CD4-positive, CD25-positive, alpha-beta regulatory T cell (primary cell): ENCODE data around the gene GRIK5. TPM values are rescaled to one million over a fixed set of nuclear protein-coding genes. Genes with fewer than 3 reads are reported as not detected.

Source experiments
- ATAC-seq, 2 donors: fragments of 150-1000 bp; cut with Tn5 transposase; one replicate each; pipeline ENCODE4 v1.10.0; 2021; ENCODE audit warnings: low read depth in 2 of 2, moderate number of reproducible peaks in 2 of 2, moderate library complexity in 1 of 2
- DNase-seq, 3 donors: peaks; one replicate each; pipeline versions ENCODE4 v3.0.0 to v3.0.0-alpha.2; 2012 to 2022; ENCODE audit warnings: mixed read lengths in 1 of 3
- H3K27ac ChIP-seq: one replicate; pipeline ENCODE4 v1.7.0; 2013; ENCODE audit warnings: mild to moderate bottlenecking, low read length; ENCODE audit not compliant: insufficient read depth, poor library complexity, severe bottlenecking
- H3K27me3 ChIP-seq: one replicate; pipeline ENCODE4 v1.7.0; 2013; ENCODE audit warnings: low read length; ENCODE audit not compliant: control insufficient read depth, insufficient read depth
- H3K36me3 ChIP-seq: one replicate; pipeline ENCODE4 v1.7.0; 2013; ENCODE audit warnings: mild to moderate bottlenecking, low read length, moderate library complexity; ENCODE audit not compliant: control insufficient read depth, insufficient read depth
- H3K4me1 ChIP-seq: 2 replicates; pipeline ENCODE4 v1.7.0; 2013; ENCODE audit warnings: mild to moderate bottlenecking, low read length; ENCODE audit not compliant: insufficient read depth, control insufficient read depth, poor library complexity, severe bottlenecking
- H3K4me3 ChIP-seq: one replicate; pipeline ENCODE4 v1.7.0; 2013; ENCODE audit warnings: low read depth, mild to moderate bottlenecking, low read length, moderate library complexity
- H3K9me3 ChIP-seq, 2 experiments: 1 replicate in 1 of 2; 2 replicates in 1 of 2; pipeline ENCODE4 v1.7.0; 2013; ENCODE audit warnings: low read length in 2 of 2, mild to moderate bottlenecking in 1 of 2, moderate library complexity in 1 of 2; ENCODE audit not compliant: control insufficient read depth in 2 of 2
- H3K27ac Mint-ChIP-seq, 3 donors: one replicate each; pipeline ENCODE4 v1.8.0; 2020 to 2022; ENCODE audit warnings: mild to moderate bottlenecking in 3 of 3, mixed read lengths in 3 of 3, moderate library complexity in 2 of 3
- H3K27me3 Mint-ChIP-seq: one replicate; pipeline ENCODE4 v1.8.0; 2022; ENCODE audit warnings: mild to moderate bottlenecking, mixed read lengths
- H3K36me3 Mint-ChIP-seq: one replicate; pipeline ENCODE4 v1.8.0; 2020; ENCODE audit warnings: mixed read lengths
- H3K4me1 Mint-ChIP-seq, 4 donors: one replicate each; pipeline ENCODE4 v1.8.0; 2020 to 2022; ENCODE audit warnings: mixed read lengths in 4 of 4, mild to moderate bottlenecking in 1 of 4
- H3K4me3 Mint-ChIP-seq, 4 donors: one replicate each; pipeline ENCODE4 v1.8.0; 2020 to 2022; ENCODE audit warnings: mild to moderate bottlenecking in 4 of 4, mixed read lengths in 4 of 4, moderate library complexity in 3 of 4
- H3K9me3 Mint-ChIP-seq, 7 donors: one replicate each; pipeline ENCODE4 v1.8.0; 2020 to 2022; ENCODE audit warnings: mixed read lengths in 7 of 7, mild to moderate bottlenecking in 3 of 7, moderate library complexity in 2 of 7
- polyA plus RNA-seq, 4 donors: library from polyadenylated mRNA; unstranded; fragments of 300-500 nt; fragmentation: Illumina TruSeq; gene quantifications; one replicate each; pipeline ENCODE4 v1.2.3, GENCODE V29; 2021
- total RNA-seq: library from RNA; stranded (reverse); gene quantifications from one replicate; pipeline ENCODE4 v1.2.3, GENCODE V29; 2022

Gene GRIK5
- total and polyA plus RNA-seq, 5 donors from 2014 or later: 0.06 to 0.52 TPM; not detected in 3

- H3K27ac ChIP-seq: no peak overlapping the region
- Mint-ChIP-seq H3K27me3 (no peaks in the 10 kb centered on the region), H3K4me1 (peaks cover 5 to 23% (median 12%) of the 10 kb centered on the region in 4 donors), H3K27ac (peak overlapping the region in 2 of 3 donors; percentile 69 to 82), H3K9me3 (no peaks in the 10 kb centered on the region), H3K4me3 (peak overlapping the region; percentile 85 to 95 (median 92)), H3K36me3 (peaks cover 6% of the 10 kb centered on the region)
- DNase-seq (no peak), ATAC-seq (no peak)
- H3K9me3 ChIP-seq: no peaks in the 10 kb centered on the region
- no peak overlapping the region for H3K4me3 ChIP-seq
- H3K27me3 ChIP-seq: no peaks in the 10 kb centered on the region
- peaks cover 15% of the 10 kb centered on the region for H3K4me1 ChIP-seq
- H3K36me3 ChIP-seq: no peaks in the 10 kb centered on the region
Observed at GRCh38 chr19:41957161-41957837, 112.7 kb downstream of the GRIK5 start.

- DNase-seq: no peak
- no peak overlapping the region for H3K4me3 ChIP-seq
- ATAC-seq: no peak
- H3K27ac Mint-ChIP-seq: no peak overlapping the region
- H3K9me3 ChIP-seq: no peaks in the 10 kb centered on the region
- H3K9me3 Mint-ChIP-seq: no peaks in the 10 kb centered on the region
- no peaks in the 10 kb centered on the region for H3K27me3 ChIP-seq
- H3K4me1 Mint-ChIP-seq: peaks cover 5 to 25% (median 14%) of the 10 kb centered on the region in 4 donors
- no peak overlapping the region for H3K27ac ChIP-seq
- peaks cover 18% of the 10 kb centered on the region for H3K4me1 ChIP-seq
- H3K36me3 ChIP-seq: no peaks in the 10 kb centered on the region
- peak overlapping the region in 3 of 4 donors; percentile 21 to 62 (median 58) for H3K4me3 Mint-ChIP-seq
- peaks cover 6% of the 10 kb centered on the region for H3K36me3 Mint-ChIP-seq
- no peaks in the 10 kb centered on the region for H3K27me3 Mint-ChIP-seq
Observed at GRCh38 chr19:41956621-41957020, 113.4 kb downstream of the GRIK5 start.

- Mint-ChIP-seq H3K4me1 (peaks cover 5 to 30% (median 18%) of the 10 kb centered on the region in 4 donors), H3K27ac (no peak overlapping the region)
- H3K4me3 ChIP-seq: no peak overlapping the region
Observed at GRCh38 chr19:41955521-41955920, 114.5 kb downstream of the GRIK5 start.

GRCh38 chr19:41951686-41952172, 118.3 kb downstream of the GRIK5 start:
- H3K27ac ChIP-seq: no peak overlapping the region
- peak; percentile 84 to 86 for ATAC-seq
- peaks cover 0 to 2% (median 0%) of the 10 kb centered on the region in 7 donors for H3K9me3 Mint-ChIP-seq

More at GRCh38 chr19:41955521-41955920, 114.5 kb downstream of the GRIK5 start:
- peaks cover 22% of the 10 kb centered on the region for H3K4me1 ChIP-seq
- DNase-seq (no peak), ATAC-seq (no peak)
- no peaks in the 10 kb centered on the region for H3K36me3 ChIP-seq
- H3K9me3 ChIP-seq: no peaks in the 10 kb centered on the region
- Mint-ChIP-seq H3K4me3 (peak overlapping the region in 2 of 4 donors; percentile 38 to 58), H3K27me3 (no peaks in the 10 kb centered on the region), H3K36me3 (peaks cover 6% of the 10 kb centered on the region), H3K9me3 (no peaks in the 10 kb centered on the region)
- no peaks in the 10 kb centered on the region for H3K27me3 ChIP-seq
- H3K27ac ChIP-seq: no peak overlapping the region

More at GRCh38 chr19:41951686-41952172, 118.3 kb downstream of the GRIK5 start:
- Histone ChIP-seq H3K36me3 (no peaks in the 10 kb centered on the region), H3K4me1 (peaks cover 9% of the 10 kb centered on the region), H3K9me3 (no peaks in the 10 kb centered on the region), H3K27me3 (no peaks in the 10 kb centered on the region), H3K4me3 (no peak overlapping the region)
- no peak overlapping the region for H3K4me3 Mint-ChIP-seq
- peak; percentile 77 to 78 (median 78) for DNase-seq
- H3K27me3 Mint-ChIP-seq: no peaks in the 10 kb centered on the region
- H3K27ac Mint-ChIP-seq: peak overlapping the region; percentile 33 to 92 (median 81)
- peaks cover 0 to 24% (median 9%) of the 10 kb centered on the region in 4 donors for H3K4me1 Mint-ChIP-seq
- H3K36me3 Mint-ChIP-seq: no peaks in the 10 kb centered on the region

Other genes with a start within 250 kb of the GRIK5 start
- not detected for gene LYPD4, start 225.5 kb downstream of the GRIK5 start, total RNA-seq
- not detected for gene LYPD4, start 225.5 kb downstream of the GRIK5 start, polyA plus RNA-seq
- gene DMRTC2, start 225.2 kb downstream of the GRIK5 start, total RNA-seq: not detected
- gene DMRTC2, start 225.2 kb downstream of the GRIK5 start, polyA plus RNA-seq: not detected
- 2,081 TPM for gene RPS19, start 210.0 kb downstream of the GRIK5 start, total RNA-seq
- 1,000 to 10,000 TPM; 3,595 to 5,716 (median 4,931) TPM for gene RPS19, start 210.0 kb downstream of the GRIK5 start, polyA plus RNA-seq
- gene CD79A, start 192.9 kb downstream of the GRIK5 start, total RNA-seq: 4.9 TPM
- 10 to 100 TPM; 10.6 to 17.9 (median 16.4) TPM for gene CD79A, start 192.9 kb downstream of the GRIK5 start, polyA plus RNA-seq
- 1,312 TPM for gene ARHGEF1, start 187.0 kb downstream of the GRIK5 start, total RNA-seq
- gene ARHGEF1, start 187.0 kb downstream of the GRIK5 start, polyA plus RNA-seq: 100 to 1,000 TPM; 162 to 187 (median 180) TPM
- 4.7 TPM for gene ERFL, start 141.8 kb downstream of the GRIK5 start, total RNA-seq
- not detected for gene ERFL, start 141.8 kb downstream of the GRIK5 start, polyA plus RNA-seq
- gene RABAC1, start 110.9 kb downstream of the GRIK5 start, total RNA-seq: 94.0 TPM
- gene RABAC1, start 110.9 kb downstream of the GRIK5 start, polyA plus RNA-seq: 100 to 1,000 TPM; 184 to 261 (median 237) TPM
- 11.1 TPM for gene ATP1A3, start 76.0 kb downstream of the GRIK5 start, total RNA-seq
- gene ATP1A3, start 76.0 kb downstream of the GRIK5 start, polyA plus RNA-seq: 1 to 10 TPM in 3 of 4 donors, under 1 TPM in 1; 0.92 to 3.5 (median 1.7) TPM
- 24.0 TPM for gene ZNF574, start 6.0 kb upstream of the GRIK5 start, total RNA-seq
- 10 to 100 TPM; 10.7 to 22.1 (median 15.5) TPM for gene ZNF574, start 6.0 kb upstream of the GRIK5 start, polyA plus RNA-seq
- 48.9 TPM for gene POU2F2, start 62.2 kb upstream of the GRIK5 start, total RNA-seq
- 1 to 10 TPM; 4.2 to 7.2 (median 6.4) TPM for gene POU2F2, start 62.2 kb upstream of the GRIK5 start, polyA plus RNA-seq
- 99.8 TPM for gene DEDD2, start 147.5 kb upstream of the GRIK5 start, total RNA-seq
- 100 to 1,000 TPM; 155 to 179 (median 161) TPM for gene DEDD2, start 147.5 kb upstream of the GRIK5 start, polyA plus RNA-seq
- 8.8 TPM for gene ZNF526, start 150.1 kb upstream of the GRIK5 start, total RNA-seq
- gene ZNF526, start 150.1 kb upstream of the GRIK5 start, polyA plus RNA-seq: 1 to 10 TPM; 4.0 to 7.7 (median 5.3) TPM
- gene GSK3A, start 172.4 kb upstream of the GRIK5 start, total RNA-seq: 31.3 TPM
- gene GSK3A, start 172.4 kb upstream of the GRIK5 start, polyA plus RNA-seq: 10 to 100 TPM; 12.0 to 16.0 (median 12.9) TPM
- 96.4 TPM for gene ERF, start 184.9 kb upstream of the GRIK5 start, total RNA-seq
- 1 to 10 TPM; 1.4 to 7.5 (median 2.6) TPM for gene ERF, start 184.9 kb upstream of the GRIK5 start, polyA plus RNA-seq
- gene CIC, start 199.0 kb upstream of the GRIK5 start, total RNA-seq: 124 TPM
- under 1 TPM; 0.41 to 0.91 (median 0.68) TPM for gene CIC, start 199.0 kb upstream of the GRIK5 start, polyA plus RNA-seq
- gene PRR19, start 231.9 kb upstream of the GRIK5 start, total RNA-seq: not detected
- gene PRR19, start 231.9 kb upstream of the GRIK5 start, polyA plus RNA-seq: under 1 TPM; 0.10 to 0.83 (median 0.21) TPM
- gene PAFAH1B3, start 232.4 kb upstream of the GRIK5 start, total RNA-seq: 27.5 TPM
- 10 to 100 TPM; 54.5 to 71.6 (median 59.8) TPM for gene PAFAH1B3, start 232.4 kb upstream of the GRIK5 start, polyA plus RNA-seq
- not detected for gene TMEM145, start 243.1 kb upstream of the GRIK5 start, total RNA-seq
- not detected for gene TMEM145, start 243.1 kb upstream of the GRIK5 start, polyA plus RNA-seq